HepG2 (cell line): ENCODE results near the gene TK2. TPM values are rescaled to one million over a fixed set of nuclear protein-coding genes. Genes with fewer than 3 reads are reported as not detected.

Experiments
- CEBPB ChIP-seq: IDR thresholded peaks from 2 replicates; pipeline ENCODE4 v1.6.1; 2011; ENCODE audit warnings: low read depth, low read length, improper control_type of control experiment, borderline replicate concordance
- EEA1 ChIP-seq: sonication (generic); formaldehyde crosslinking; IDR thresholded peaks from 2 replicates; pipeline ENCODE4 v1.5.1; 2020; ENCODE audit warnings: mild to moderate bottlenecking, missing genetic modification reagents, borderline replicate concordance
- GABPB1 ChIP-seq: IDR thresholded peaks from 2 replicates; pipeline ENCODE4 v1.6.1; 2016; ENCODE audit warnings: mild to moderate bottlenecking, missing genetic modification reagents, moderate library complexity, missing compliant biosample characterization
- GZF1 ChIP-seq: sonication (generic); formaldehyde crosslinking; IDR thresholded peaks from 2 replicates; pipeline ENCODE4 v1.5.1; 2020; ENCODE audit warnings: mild to moderate bottlenecking, missing genetic modification reagents
- HMG20A ChIP-seq: IDR thresholded peaks from 2 replicates; pipeline ENCODE4 v1.6.1; 2016; ENCODE audit warnings: borderline replicate concordance
- KDM4B ChIP-seq: sonication (generic); formaldehyde crosslinking; IDR thresholded peaks from 2 replicates; pipeline ENCODE4 v1.4.0; 2020; ENCODE audit warnings: missing genetic modification reagents
- NR3C1 ChIP-seq: sonication (generic); formaldehyde crosslinking; IDR thresholded peaks from 2 replicates; pipeline ENCODE4 v1.4.0; 2020; ENCODE audit warnings: missing genetic modification reagents
- SOX13 ChIP-seq, 3 experiments: fragments of 450-650 bp in 1 of 3; sonication (generic) in 1 of 3; formaldehyde crosslinking in 1 of 3; IDR thresholded peaks in 2 of 3; conservative IDR thresholded peaks in 1 of 3; 2 replicates each; pipeline versions ENCODE4 v1.5.0 to v1.6.1; 2016 to 2020; ENCODE audit warnings: antibody characterized with exemption in 1 of 3, mild to moderate bottlenecking in 1 of 3, missing compliant biosample characterization in 1 of 3, missing genetic modification reagents in 1 of 3, moderate library complexity in 1 of 3
- TBL1XR1 ChIP-seq: fragments of 150-350 bp; IDR thresholded peaks from 2 replicates; pipeline ENCODE4 v1.6.1; 2014; ENCODE audit warnings: borderline replicate concordance, low read length; ENCODE audit not compliant: partially characterized antibody
- ZFYVE20 ChIP-seq: sonication (generic); formaldehyde crosslinking; IDR thresholded peaks from 2 replicates; pipeline ENCODE4 v1.8.0; 2023; ENCODE audit warnings: low read depth, mild to moderate bottlenecking, moderate library complexity, missing genetic modification reagents, borderline replicate concordance
- ZNF296 ChIP-seq: sonication (generic); formaldehyde crosslinking; conservative IDR thresholded peaks from 2 replicates; pipeline ENCODE4 v1.5.0; 2020; ENCODE audit warnings: mild to moderate bottlenecking, missing genetic modification reagents
- ZNF543 ChIP-seq: sonication (generic); formaldehyde crosslinking; IDR thresholded peaks from 2 replicates; pipeline ENCODE4 v1.4.0; 2020; ENCODE audit warnings: mild to moderate bottlenecking, missing genetic modification reagents
- ZSCAN22 ChIP-seq: sonication (generic); formaldehyde crosslinking; IDR thresholded peaks from 2 replicates; pipeline ENCODE4 v1.4.0; 2020; ENCODE audit warnings: mild to moderate bottlenecking, missing genetic modification reagents
- polyA plus RNA-seq, 8 experiments: library from polyadenylated mRNA; depleted of rRNA in 3 of 8; stranded (reverse) in 7 of 8; unstranded in 1 of 8; fragments of >200 nt; fragmentation: Illumina TruSeq in 4 of 8; extraction: Trizol in 4 of 8; gene quantifications; 2 replicates each; pipeline versions ENCODE4 v1.2.1 to v1.2.3, GENCODE V29; 2011 to 2016; ENCODE audit warnings: low read depth in 4 of 8, missing spikeins in 1 of 8, mixed read lengths in 1 of 8; ENCODE audit not compliant: insufficient read depth in 1 of 8
- total RNA-seq, 5 experiments: library from RNA; depleted of rRNA; stranded (reverse); fragments of >200 nt; fragmentation: Illumina TruSeq; extraction: Trizol; gene quantifications; 2 replicates each; pipeline ENCODE4 v1.2.3, GENCODE V29; 2016; ENCODE audit warnings: low read depth in 1 of 5
- TF ChIP-seq, protein P1 (sequence below): sonication (generic); formaldehyde crosslinking; IDR thresholded peaks from 2 replicates; pipeline ENCODE4 v1.8.0; 2022; ENCODE audit warnings: mild to moderate bottlenecking, missing genetic modification reagents, borderline replicate concordance
- TF ChIP-seq, protein P2 (sequence below): sonication (generic); formaldehyde crosslinking; IDR thresholded peaks from 2 replicates; pipeline ENCODE4 v1.4.0; 2020; ENCODE audit warnings: missing genetic modification reagents
- TF ChIP-seq, protein P3 (sequence below): sonication (generic); formaldehyde crosslinking; IDR thresholded peaks from 2 replicates; pipeline ENCODE4 v1.5.0; 2020; ENCODE audit warnings: missing genetic modification reagents
- TF ChIP-seq, protein P4 (sequence below): sonication (generic); formaldehyde crosslinking; IDR thresholded peaks from 2 replicates; pipeline ENCODE4 v1.5.1; 2020; ENCODE audit warnings: mild to moderate bottlenecking, missing genetic modification reagents, moderate library complexity
- TF ChIP-seq, protein P5 (sequence below): sonication (generic); formaldehyde crosslinking; IDR thresholded peaks from 2 replicates; pipeline ENCODE4 v1.5.0; 2020; ENCODE audit warnings: missing genetic modification reagents, mild to moderate bottlenecking, borderline replicate concordance

TK2 gene
- total and polyA plus RNA-seq, 2 of the 13 experiments (the other 11 are each of a cell fraction or from before 2014, with no cell fraction given) = 18.7 to 21.0 TPM

DNA sequence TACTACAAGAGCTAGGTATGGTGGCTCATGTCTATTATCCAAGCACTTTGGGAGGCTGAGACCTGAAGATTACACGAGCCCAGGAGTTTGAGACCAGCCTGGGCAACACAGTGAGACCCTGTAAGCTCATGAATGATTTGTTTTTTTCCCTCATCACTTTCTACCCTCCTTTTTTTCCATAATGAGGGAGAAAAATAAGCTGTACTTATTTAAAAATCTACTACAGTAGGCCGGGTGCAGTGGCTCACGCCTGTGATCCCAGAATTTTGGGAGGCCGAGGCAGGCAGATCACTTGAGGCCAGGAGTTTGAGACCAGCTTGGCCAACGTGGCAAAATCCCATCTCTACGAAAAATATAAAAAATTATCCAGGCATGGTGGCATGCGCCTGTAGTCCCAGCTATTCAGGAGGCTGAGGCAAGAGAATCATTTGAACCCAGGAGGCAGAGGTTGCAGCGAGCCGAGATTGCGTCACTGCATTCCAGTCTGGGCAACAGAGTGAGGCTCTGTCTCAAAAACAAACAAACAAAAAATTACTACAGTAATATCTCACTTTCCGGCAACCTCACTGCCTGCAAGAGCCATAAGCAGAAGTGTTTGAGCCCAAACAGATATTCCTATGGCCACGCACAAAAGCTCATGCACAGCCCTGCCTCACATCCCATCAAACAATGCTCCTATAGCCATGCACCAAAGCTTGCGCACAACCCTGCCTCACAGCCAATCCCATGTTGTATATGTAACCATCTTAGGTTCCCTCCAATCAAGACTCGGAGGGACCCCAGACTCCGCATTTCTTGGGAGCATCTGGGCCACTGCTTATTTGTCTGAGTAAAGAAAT lies 37.4 kb downstream of the TK2 start (continued):
- TF ChIP-seq, protein P1, sequence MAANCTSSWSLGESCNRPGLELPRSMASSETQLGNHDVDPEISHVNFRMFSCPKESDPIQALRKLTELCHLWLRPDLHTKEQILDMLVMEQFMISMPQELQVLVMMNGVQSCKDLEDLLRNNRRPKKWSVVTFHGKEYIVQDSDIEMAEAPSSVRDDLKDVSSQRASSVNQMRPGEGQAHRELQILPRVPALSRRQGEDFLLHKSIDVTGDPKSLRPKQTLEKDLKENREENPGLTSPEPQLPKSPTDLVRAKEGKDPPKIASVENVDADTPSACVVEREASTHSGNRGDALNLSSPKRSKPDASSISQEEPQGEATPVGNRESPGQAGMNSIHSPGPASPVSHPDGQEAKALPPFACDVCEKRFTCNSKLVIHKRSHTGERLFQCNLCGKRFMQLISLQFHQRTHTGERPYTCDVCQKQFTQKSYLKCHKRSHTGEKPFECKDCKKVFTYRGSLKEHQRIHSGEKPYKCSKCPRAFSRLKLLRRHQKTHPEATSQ = no peak; the same call in 1 of the 2 replicates
- TF ChIP-seq, protein P2, sequence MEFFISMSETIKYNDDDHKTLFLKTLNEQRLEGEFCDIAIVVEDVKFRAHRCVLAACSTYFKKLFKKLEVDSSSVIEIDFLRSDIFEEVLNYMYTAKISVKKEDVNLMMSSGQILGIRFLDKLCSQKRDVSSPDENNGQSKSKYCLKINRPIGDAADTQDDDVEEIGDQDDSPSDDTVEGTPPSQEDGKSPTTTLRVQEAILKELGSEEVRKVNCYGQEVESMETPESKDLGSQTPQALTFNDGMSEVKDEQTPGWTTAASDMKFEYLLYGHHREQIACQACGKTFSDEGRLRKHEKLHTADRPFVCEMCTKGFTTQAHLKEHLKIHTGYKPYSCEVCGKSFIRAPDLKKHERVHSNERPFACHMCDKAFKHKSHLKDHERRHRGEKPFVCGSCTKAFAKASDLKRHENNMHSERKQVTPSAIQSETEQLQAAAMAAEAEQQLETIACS (CRISPR knock-in tag) = no peak
- TF ChIP-seq HMG20A (CRISPR knock-in tag) = peak; percentile 39; the same call in 1 of the 2 replicates
- TF ChIP-seq SOX13 (IDR thresholded peaks at IDR 0.05) = no peak
- peak in 1 of 2 experiments; percentile 73; a peak in 2 of 4 replicates for TF ChIP-seq SOX13 (CRISPR knock-in tag; conservative IDR thresholded peaks at IDR 0.05 in 1 of 2, IDR thresholded peaks at IDR 0.05 in 1 of 2)
- TF ChIP-seq, protein P3, sequence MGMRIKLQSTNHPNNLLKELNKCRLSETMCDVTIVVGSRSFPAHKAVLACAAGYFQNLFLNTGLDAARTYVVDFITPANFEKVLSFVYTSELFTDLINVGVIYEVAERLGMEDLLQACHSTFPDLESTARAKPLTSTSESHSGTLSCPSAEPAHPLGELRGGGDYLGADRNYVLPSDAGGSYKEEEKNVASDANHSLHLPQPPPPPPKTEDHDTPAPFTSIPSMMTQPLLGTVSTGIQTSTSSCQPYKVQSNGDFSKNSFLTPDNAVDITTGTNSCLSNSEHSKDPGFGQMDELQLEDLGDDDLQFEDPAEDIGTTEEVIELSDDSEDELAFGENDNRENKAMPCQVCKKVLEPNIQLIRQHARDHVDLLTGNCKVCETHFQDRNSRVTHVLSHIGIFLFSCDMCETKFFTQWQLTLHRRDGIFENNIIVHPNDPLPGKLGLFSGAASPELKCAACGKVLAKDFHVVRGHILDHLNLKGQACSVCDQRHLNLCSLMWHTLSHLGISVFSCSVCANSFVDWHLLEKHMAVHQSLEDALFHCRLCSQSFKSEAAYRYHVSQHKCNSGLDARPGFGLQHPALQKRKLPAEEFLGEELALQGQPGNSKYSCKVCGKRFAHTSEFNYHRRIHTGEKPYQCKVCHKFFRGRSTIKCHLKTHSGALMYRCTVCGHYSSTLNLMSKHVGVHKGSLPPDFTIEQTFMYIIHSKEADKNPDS (CRISPR knock-in tag) = peak; percentile 99
- TF ChIP-seq, protein P4, sequence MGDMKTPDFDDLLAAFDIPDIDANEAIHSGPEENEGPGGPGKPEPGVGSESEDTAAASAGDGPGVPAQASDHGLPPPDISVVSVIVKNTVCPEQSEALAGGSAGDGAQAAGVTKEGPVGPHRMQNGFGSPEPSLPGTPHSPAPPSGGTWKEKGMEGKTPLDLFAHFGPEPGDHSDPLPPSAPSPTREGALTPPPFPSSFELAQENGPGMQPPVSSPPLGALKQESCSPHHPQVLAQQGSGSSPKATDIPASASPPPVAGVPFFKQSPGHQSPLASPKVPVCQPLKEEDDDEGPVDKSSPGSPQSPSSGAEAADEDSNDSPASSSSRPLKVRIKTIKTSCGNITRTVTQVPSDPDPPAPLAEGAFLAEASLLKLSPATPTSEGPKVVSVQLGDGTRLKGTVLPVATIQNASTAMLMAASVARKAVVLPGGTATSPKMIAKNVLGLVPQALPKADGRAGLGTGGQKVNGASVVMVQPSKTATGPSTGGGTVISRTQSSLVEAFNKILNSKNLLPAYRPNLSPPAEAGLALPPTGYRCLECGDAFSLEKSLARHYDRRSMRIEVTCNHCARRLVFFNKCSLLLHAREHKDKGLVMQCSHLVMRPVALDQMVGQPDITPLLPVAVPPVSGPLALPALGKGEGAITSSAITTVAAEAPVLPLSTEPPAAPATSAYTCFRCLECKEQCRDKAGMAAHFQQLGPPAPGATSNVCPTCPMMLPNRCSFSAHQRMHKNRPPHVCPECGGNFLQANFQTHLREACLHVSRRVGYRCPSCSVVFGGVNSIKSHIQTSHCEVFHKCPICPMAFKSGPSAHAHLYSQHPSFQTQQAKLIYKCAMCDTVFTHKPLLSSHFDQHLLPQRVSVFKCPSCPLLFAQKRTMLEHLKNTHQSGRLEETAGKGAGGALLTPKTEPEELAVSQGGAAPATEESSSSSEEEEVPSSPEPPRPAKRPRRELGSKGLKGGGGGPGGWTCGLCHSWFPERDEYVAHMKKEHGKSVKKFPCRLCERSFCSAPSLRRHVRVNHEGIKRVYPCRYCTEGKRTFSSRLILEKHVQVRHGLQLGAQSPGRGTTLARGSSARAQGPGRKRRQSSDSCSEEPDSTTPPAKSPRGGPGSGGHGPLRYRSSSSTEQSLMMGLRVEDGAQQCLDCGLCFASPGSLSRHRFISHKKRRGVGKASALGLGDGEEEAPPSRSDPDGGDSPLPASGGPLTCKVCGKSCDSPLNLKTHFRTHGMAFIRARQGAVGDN = 0 out of 2 replicates have a peak, but pooled peaks have one; percentile 4
- TF ChIP-seq CEBPB = peak; percentile 93
- no peak for TF ChIP-seq ZNF296 (CRISPR knock-in tag)
- TF ChIP-seq GZF1 (CRISPR knock-in tag) = no peak
- no peak for TF ChIP-seq ZNF543 (CRISPR knock-in tag)
- TF ChIP-seq KDM4B = no peak
- peak; percentile 39 for TF ChIP-seq GABPB1 (CRISPR knock-in tag)
- TF ChIP-seq NR3C1 (CRISPR knock-in tag) = no peak
- TF ChIP-seq EEA1 (CRISPR knock-in tag) = no peak
- TF ChIP-seq ZSCAN22 = no peak
- peak; percentile 0 for TF ChIP-seq TBL1XR1
- no peak for TF ChIP-seq ZFYVE20 (CRISPR knock-in tag)
- TF ChIP-seq, protein P5, sequence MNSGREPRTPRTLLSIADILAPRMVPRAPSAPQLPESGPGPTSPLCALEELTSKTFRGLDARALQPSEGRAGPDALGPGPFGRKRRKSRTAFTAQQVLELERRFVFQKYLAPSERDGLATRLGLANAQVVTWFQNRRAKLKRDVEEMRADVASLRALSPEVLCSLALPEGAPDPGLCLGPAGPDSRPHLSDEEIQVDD = no peak
